Measurements from ENCODE around the gene OR6C4. TPM values are rescaled to one million over a fixed set of nuclear protein-coding genes. Genes with fewer than 3 reads are reported as not detected.
"Not testable (repeated sequence)": the region's sequence is repeated elsewhere in the genome, so short reads cannot be mapped to it uniquely, and the experiment has no call there.

OR6C4 gene
- not detected for total RNA-seq

- no peak for DNase-seq (ENCODE audit: low read depth in 2 of 3, low spot score in 2 of 3)
These were observed at the start of gene OR6C4 for GRCh38 chr12:55549302-55549701. OR6C4 (plus strand) TSS chr12:55549602; CDS start chr12:55551227, 1,625 bp downstream.

GRCh38 chr12:55499810-55500252 is 49.6 kb upstream of the OR6C4 start:
- DNase-seq (ENCODE audit: low read depth in 2 of 3, low spot score in 2 of 3): no peak

- no peak for DNase-seq (ENCODE audit: low read depth in 2 of 3, low spot score in 2 of 3)
These were observed 47.8 kb upstream of the OR6C4 start for GRCh38 chr12:55501601-55502000.

DNA sequence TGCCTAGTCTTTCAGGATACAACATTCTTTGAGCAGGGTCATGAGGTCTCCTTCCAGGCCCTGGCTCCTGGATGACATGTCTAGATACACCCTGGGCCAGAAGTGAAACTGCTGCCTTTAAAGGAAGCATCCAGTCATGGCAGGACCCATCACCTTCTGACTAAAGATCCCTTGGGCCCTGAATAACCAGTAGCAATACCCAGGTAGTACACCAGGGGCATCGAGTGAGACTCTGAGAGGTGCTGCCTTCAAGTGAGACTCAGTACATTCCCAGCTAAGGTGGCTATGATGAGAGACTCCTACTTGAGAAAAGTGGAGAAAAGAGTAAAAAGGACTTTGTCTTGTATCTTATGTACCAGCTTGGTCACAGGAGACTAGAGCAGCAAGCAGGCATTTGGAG is 33.7 kb upstream of the OR6C4 start:
- DNase-seq (ENCODE audit: low read depth in 2 of 3, low spot score in 2 of 3): no peak

GRCh38 chr12:55516391-55516790 is 33.0 kb upstream of the OR6C4 start:
- no peak for DNase-seq (ENCODE audit: low read depth in 2 of 3, low spot score in 2 of 3)

DNA sequence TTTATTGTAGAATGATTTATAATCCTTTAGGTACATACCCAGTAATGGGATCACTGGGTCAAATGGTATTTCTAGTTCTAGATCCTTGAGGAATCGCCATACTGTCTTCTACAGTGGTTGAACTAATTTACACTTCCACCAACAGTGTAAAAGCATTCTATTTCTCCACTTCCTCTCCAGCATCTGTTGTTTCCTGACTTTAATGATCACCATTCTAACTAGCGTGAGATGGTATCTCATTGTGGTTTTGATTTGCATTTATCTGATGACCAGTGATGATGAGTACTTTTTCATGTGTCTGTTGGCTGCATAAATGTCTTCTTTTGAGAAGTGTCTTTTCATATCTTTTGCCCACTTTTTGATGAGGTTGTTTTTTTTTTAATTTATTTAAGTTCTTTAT is 1.2 kb upstream of the OR6C4 start:
- DNase-seq (ENCODE audit: low read depth in 2 of 3, low spot score in 2 of 3): not testable (repeated sequence)

DNA sequence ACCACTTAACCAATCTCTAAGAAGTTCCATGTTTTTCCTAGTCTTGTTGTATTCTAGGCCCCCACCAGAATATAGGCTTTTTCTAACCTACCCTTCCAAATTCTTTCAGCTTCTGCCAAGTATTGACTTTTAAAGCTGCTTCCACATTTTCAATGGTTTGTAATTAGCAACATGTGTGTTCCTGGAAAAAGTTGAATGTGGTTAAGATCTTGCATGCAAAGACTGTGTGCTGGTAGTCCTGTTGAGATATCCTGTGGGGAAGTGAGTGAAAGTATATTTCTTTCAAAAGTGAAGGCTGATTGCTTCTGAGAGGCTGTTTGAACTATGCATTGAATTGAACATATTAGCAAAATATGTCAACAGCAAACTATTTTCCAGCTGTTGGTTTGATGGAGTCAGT is 646 bp upstream of the OR6C4 start:
- DNase-seq (ENCODE audit: low read depth in 2 of 3, low spot score in 2 of 3): peak in 1 of 3 donors; percentile 27

DNA sequence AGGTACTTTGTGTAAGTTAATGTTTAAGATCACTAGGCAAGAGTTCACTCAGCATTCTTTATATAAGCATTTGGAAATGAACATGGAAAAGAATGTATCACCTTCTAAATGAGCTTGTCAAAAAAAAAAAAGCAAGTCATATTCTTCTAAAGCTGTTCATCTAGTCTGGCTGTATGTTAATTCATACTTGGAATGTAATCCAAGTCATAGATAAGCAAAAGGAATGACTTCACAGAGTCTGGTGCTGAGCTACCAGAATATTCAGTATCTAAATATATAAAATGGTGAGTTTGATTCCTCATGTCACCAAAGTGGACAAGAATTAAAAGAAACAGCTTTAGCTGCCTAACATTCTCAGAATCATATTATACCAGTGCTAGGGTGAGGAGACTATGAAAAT is 4.9 kb downstream of the OR6C4 start:
- DNase-seq (ENCODE audit: low read depth in 2 of 3, low spot score in 2 of 3): no peak

- not testable (repeated sequence) for DNase-seq (ENCODE audit: low read depth in 2 of 3, low spot score in 2 of 3)
These were observed 20.7 kb downstream of the OR6C4 start for GRCh38 chr12:55570060-55570459.

DNA sequence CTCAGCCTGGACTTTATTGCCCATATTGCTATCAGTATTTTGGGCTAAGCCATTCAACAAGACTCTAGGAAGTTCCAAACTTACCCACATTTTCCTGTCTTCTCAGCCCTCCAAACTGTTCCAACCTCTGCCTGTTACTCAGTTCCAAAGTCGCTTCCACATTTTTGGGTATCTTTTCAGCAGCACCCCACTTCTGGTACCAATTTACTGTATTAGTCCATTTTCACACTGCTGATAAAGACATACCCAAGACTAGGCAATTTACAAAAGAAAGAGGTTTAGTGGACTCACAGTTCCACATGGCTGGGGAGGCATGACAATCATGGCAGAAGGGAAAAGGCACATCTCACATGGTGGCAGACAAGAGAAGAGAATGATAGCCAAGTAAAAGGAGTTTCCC is 21.3 kb downstream of the OR6C4 start:
- not testable (repeated sequence) for DNase-seq (ENCODE audit: low read depth in 2 of 3, low spot score in 2 of 3)

DNA sequence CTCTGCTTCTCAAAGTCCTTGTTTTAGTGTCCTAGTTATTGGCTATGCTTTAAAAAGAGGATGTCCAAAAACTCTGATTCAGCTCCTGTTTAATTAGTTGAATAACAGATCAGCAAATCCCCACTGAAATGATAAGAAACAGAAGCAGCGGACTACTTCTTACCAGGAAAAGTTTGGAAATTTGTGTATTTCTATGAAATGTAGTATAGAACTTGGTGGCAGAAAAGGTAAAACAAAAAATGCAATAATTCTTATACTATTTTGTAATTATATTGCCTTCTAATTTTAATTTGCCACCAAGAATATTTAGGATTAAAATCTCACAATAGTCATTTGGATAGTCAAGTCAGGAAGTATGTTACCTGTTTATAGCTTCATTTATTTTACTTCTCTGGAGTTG is 22.8 kb downstream of the OR6C4 start, which contains the start of gene OR2AP1:
TSS of gene OR2AP1 (plus strand) at position 301 of the 400 bp plus-strand sequence. CDS start 1,947 bp downstream, outside the sequence.
- no peak for DNase-seq (ENCODE audit: low read depth in 2 of 3, low spot score in 2 of 3)

DNA sequence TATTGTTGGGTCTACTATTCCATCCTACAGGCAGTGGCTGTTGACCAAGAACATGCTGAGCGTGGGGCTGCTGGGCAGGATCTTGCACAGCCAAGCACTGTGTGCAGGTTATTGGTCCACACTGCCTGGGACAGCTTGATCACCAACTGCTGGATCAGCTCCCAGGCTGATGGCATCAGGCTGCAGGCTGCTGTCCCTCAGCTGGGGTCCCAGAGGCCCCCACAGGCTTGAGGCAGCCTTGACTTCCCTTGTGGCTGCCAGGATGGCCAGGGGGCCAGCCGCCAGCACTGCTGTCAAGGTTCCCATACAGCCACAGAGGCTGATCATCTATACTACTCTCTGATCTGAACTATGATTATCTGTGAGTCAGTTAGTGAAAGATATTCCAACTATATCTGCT is 32.7 kb downstream of the OR6C4 start:
- DNase-seq (ENCODE audit: low read depth in 2 of 3, low spot score in 2 of 3): no peak

DNA sequence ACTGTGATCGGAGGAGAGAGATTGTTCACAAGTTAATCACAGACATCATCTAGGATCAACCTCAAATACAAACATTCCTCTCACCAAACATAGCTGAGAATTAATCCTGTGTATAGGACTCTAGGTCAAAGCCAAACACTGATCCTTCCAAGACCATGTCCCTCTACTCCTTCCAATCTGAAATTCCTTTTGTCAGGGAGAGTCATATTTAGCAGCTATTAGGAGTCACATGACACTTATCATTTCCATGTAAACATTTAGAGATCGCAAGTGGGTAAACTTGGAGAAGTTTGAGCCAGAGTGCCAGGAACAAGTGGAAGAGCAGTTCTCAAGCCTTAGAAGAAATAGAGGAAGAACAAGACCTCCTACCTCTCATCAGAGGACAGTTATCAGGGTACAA is 36.4 kb downstream of the OR6C4 start:
- no peak for DNase-seq (ENCODE audit: low read depth in 2 of 3, low spot score in 2 of 3)

DNA sequence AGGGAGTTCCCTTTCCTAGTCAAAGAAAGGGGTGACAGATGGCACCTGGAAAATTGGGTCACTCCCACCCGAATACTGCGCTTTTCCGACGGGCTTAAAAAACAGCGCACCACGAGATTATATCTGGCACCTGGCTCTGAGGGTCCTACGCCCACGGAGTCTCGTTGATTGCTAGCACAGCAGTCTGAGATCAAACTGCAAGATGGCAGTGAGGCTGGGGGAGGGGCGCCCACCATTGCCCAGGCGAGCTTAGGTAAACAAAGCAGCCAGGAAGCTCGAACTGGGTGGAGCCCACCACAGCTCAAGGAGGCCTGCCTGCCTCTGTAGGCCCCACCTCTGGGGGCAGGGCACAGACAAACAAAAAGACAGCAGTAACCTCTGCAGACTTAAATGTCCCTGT is 40.8 kb downstream of the OR6C4 start:
- DNase-seq (ENCODE audit: low read depth in 2 of 3, low spot score in 2 of 3): not testable (repeated sequence)

Other genes with a start within 250 kb of the OR6C4 start
- gene OR6C1, start 235.3 kb upstream of the OR6C4 start, total RNA-seq: not detected
- gene OR6C3, start 218.9 kb upstream of the OR6C4 start, total RNA-seq: not detected
- gene OR6C75, start 186.6 kb upstream of the OR6C4 start, total RNA-seq: not detected
- not detected for gene OR6C65, start 149.1 kb upstream of the OR6C4 start, total RNA-seq
- not detected for gene OR6C76, start 123.3 kb upstream of the OR6C4 start, total RNA-seq
- not detected for gene OR6C2, start 105.5 kb upstream of the OR6C4 start, total RNA-seq
- gene OR6C70, start 79.5 kb upstream of the OR6C4 start, total RNA-seq: not detected
- not detected for gene OR6C68, start 57.2 kb upstream of the OR6C4 start, total RNA-seq
- not detected for gene OR2AP1, start 22.9 kb downstream of the OR6C4 start, total RNA-seq
- not detected for gene OR10P1, start 87.3 kb downstream of the OR6C4 start, total RNA-seq
- 1.1 TPM for gene ITGA7, start 158.3 kb downstream of the OR6C4 start, total RNA-seq
- gene BLOC1S1, start 166.4 kb downstream of the OR6C4 start, total RNA-seq: 47.1 TPM
- 1.9 TPM for gene RDH5, start 170.8 kb downstream of the OR6C4 start, total RNA-seq
- gene CD63, start 179.4 kb downstream of the OR6C4 start, total RNA-seq: 251 TPM
- gene GDF11, start 193.5 kb downstream of the OR6C4 start, total RNA-seq: 17.5 TPM